Kasumi-1 (cell line): ENCODE data around the gene NTF4.

ENCODE experiments used
- DNase-seq, 2 experiments: peaks; one replicate each; lab custom pipeline; 2025; lab: John Stamatoyannopoulos, UW

Gene NTF4

GRCh38 chr19:49064768-49065611 lies at the start of gene NTF4:
TSS of gene NTF4 (minus strand) at chr19:49064818. CDS start at chr19:49061997, 2,821 bp downstream.
- no peak for DNase-seq

- peak; percentile 62 to 75 for DNase-seq
Observed at GRCh38 chr19:49113762-49114629, 49.4 kb upstream of the NTF4 start, which contains the start of gene LIN7B. TSS of gene LIN7B (plus strand) at chr19:49114370. CDS start at chr19:49114405, 35 bp downstream.

GRCh38 chr19:49111218-49111998 lies 46.8 kb upstream of the NTF4 start:
- DNase-seq, result no peak

- no peak for DNase-seq
Observed at GRCh38 chr19:49110567-49110966, 45.9 kb upstream of the NTF4 start.

- DNase-seq, result no peak
Observed at GRCh38 chr19:49109569-49110233, 45.1 kb upstream of the NTF4 start.

GRCh38 chr19:49109051-49109450 lies 44.4 kb upstream of the NTF4 start:
- DNase-seq, result no peak

GRCh38 chr19:49107625-49108459 lies 43.2 kb upstream of the NTF4 start:
- DNase-seq, result no peak

- DNase-seq, result peak; percentile 45 to 47
Observed at GRCh38 chr19:49106648-49107135, 42.1 kb upstream of the NTF4 start.

- no peak for DNase-seq
Observed at GRCh38 chr19:49104229-49104864, 39.7 kb upstream of the NTF4 start.

GRCh38 chr19:49103331-49104085 lies 38.9 kb upstream of the NTF4 start:
- DNase-seq, result no peak

- no peak for DNase-seq
Observed at GRCh38 chr19:49102303-49102702, 37.7 kb upstream of the NTF4 start.

GRCh38 chr19:49101160-49101559 lies 36.5 kb upstream of the NTF4 start:
- DNase-seq, result no peak

- DNase-seq, result no peak
Observed at GRCh38 chr19:49098795-49099194, 34.2 kb upstream of the NTF4 start.

GRCh38 chr19:49097453-49098288 lies 33.1 kb upstream of the NTF4 start:
- peak; percentile 77 to 81 for DNase-seq

GRCh38 chr19:49094505-49095482 lies 30.2 kb upstream of the NTF4 start:
- no peak for DNase-seq

GRCh38 chr19:49092686-49093085 lies 28.1 kb upstream of the NTF4 start:
- no peak for DNase-seq
